Ectodermal cell (in vitro differentiated cells): ENCODE results near the gene MCRIP2.

Experiments used
- H3K27ac ChIP-seq: 2 replicates; pipeline ENCODE4 v1.7.0; 2013; ENCODE audit warnings: mild to moderate bottlenecking, low read depth, low read length; ENCODE audit not compliant: insufficient read depth, poor library complexity, severe bottlenecking
- H3K27me3 ChIP-seq: 2 replicates; pipeline ENCODE4 v1.7.0; 2013; ENCODE audit warnings: mild to moderate bottlenecking, low read length; ENCODE audit not compliant: insufficient read depth, control insufficient read depth, poor library complexity, severe bottlenecking
- H3K36me3 ChIP-seq: one replicate; pipeline ENCODE4 v1.7.0; 2013; ENCODE audit warnings: low read length; ENCODE audit not compliant: control insufficient read depth, insufficient read depth
- H3K4me1 ChIP-seq: one replicate; pipeline ENCODE4 v1.7.0; 2013; ENCODE audit warnings: low read length; ENCODE audit not compliant: control insufficient read depth, insufficient read depth
- H3K4me3 ChIP-seq: 2 replicates; pipeline ENCODE4 v1.7.0; 2013; ENCODE audit warnings: low read depth, low read length, control low read depth; ENCODE audit not compliant: insufficient read depth
- H3K9me3 ChIP-seq: 2 replicates; pipeline ENCODE4 v1.7.0; 2013; ENCODE audit warnings: mild to moderate bottlenecking, low read length, moderate library complexity; ENCODE audit not compliant: control insufficient read depth
- WGBS, 2 experiments: methylation state at CpG; one replicate each; pipeline ENCODE4 v1.1.7; 2013; ENCODE audit warnings: missing lambda C conversion rate in 2 of 2; 5-methylcytosine and 5-hydroxymethylcytosine counted together

The MCRIP2 gene

DNA sequence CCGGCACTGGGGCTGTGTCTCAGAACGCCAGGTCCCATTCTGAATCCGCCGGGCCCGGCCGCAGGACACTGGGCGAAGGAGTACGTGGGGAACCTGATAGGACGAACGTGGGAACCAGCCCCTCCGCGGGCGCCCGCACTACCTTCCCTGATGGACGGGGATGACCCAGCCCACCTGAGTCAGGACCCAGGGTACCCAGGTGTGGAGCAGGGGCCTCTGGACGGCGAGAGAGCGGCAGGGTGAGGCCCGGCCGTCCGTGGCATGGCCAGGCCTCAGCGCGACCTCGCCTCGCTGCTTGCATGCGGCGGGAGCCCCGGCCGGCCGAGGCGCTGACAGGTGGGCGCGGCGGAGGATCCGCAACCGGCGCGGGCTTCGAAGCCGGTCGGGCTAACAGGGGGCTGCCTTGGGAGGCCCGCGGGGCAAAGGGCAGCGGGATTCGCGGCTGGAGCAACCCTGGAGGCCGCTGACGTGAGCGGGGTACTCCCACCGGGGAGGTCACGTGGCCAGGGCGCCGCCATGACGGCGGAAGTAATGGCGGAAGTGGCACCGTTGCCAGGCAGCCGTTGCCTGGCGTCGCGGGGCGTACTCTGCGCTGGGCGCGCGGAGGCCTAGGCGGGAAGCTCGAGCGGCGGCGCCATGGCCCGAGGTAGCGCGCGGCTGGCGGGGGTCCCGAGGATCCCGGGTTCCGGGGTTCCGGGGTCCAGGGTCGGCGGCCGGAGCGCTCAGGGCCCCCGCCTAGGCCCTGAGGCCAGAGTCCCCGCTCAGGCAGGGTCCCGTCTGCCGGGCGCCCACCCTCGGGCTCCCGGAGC lies 7.4 kb downstream of the MCRIP2 start, which contains the start of gene WDR90:
Gene WDR90, plus strand, starts transcription at position 585 of the 809 bp plus-strand sequence. Its CDS starts 52 bp downstream, at position 637.
- 2 to 3% methylated on average over 91 of the region's 91 CpGs for WGBS, 2 experiments
- Histone ChIP-seq H3K9me3 (no peaks in the 10 kb centered on the region), H3K36me3 (no peaks in the 10 kb centered on the region), H3K27me3 (peaks cover 3% of the 10 kb centered on the region), H3K27ac (no peak within 1 kb of the TSS), H3K4me1 (no peaks in the 10 kb centered on the region), H3K4me3 (peak within 1 kb of the TSS; percentile 70)

DNA sequence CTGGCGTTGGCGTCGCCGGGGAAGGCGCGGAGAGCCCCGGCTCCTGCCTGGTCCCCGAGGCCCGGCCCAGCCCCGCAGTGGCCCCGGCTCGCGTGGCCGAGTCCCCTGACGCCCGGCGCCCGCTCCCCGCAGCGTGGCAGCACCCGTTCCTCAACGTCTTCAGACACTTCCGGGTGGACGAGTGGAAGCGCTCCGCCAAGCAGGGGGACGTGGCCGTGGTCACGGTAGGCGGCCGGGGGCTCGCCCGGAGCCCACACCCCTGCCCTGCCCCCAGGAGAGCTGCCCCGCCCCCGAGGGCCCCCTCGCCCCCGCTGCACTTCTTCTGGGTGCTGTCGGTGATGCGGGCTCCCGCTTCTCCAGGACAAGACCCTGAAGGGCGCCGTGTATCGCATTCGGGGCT lies 8.0 kb downstream of the MCRIP2 start:
- 10 to 11% methylated on average over 44 of the region's 44 CpGs for WGBS, 2 experiments
- Histone ChIP-seq H3K36me3 (peaks cover under 1% of the 10 kb centered on the region), H3K27ac (no peak overlapping the region)

DNA sequence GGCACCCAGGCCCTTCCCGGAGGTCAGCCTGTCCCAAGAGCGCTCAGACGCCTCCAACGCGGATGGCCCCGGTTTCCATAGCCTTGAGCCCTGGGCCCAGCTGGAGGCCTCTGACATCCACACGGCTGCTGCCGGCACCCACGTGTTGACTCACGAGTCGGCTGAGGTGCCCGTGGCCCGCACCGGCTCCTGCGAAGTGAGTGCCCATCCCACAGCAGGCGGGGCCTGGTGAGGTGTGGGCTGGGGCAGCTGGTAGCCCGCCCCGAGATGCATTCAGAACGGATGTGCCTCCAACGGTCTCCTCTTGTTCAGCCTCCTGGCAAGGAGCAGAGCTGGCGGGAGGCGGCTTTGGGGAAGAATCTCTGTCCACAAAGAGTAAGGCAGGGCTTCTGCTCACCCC lies 10.2 kb downstream of the MCRIP2 start:
- no peak overlapping the region for H3K4me3 ChIP-seq
- H3K27me3 ChIP-seq = no peaks in the 10 kb centered on the region
- H3K9me3 ChIP-seq = no peaks in the 10 kb centered on the region
- H3K27ac ChIP-seq = no peak overlapping the region
- H3K4me1 ChIP-seq = no peaks in the 10 kb centered on the region
- WGBS, 2 experiments = 95% methylated on average over 22 of the region's 22 CpGs
- peaks cover 4% of the 10 kb centered on the region for H3K36me3 ChIP-seq

More for the DNA sequence above, 8.0 kb downstream of the MCRIP2 start:
- Histone ChIP-seq H3K4me1 (no peaks in the 10 kb centered on the region), H3K27me3 (no peaks in the 10 kb centered on the region), H3K9me3 (no peaks in the 10 kb centered on the region), H3K4me3 (peak overlapping the region; percentile 70)

DNA sequence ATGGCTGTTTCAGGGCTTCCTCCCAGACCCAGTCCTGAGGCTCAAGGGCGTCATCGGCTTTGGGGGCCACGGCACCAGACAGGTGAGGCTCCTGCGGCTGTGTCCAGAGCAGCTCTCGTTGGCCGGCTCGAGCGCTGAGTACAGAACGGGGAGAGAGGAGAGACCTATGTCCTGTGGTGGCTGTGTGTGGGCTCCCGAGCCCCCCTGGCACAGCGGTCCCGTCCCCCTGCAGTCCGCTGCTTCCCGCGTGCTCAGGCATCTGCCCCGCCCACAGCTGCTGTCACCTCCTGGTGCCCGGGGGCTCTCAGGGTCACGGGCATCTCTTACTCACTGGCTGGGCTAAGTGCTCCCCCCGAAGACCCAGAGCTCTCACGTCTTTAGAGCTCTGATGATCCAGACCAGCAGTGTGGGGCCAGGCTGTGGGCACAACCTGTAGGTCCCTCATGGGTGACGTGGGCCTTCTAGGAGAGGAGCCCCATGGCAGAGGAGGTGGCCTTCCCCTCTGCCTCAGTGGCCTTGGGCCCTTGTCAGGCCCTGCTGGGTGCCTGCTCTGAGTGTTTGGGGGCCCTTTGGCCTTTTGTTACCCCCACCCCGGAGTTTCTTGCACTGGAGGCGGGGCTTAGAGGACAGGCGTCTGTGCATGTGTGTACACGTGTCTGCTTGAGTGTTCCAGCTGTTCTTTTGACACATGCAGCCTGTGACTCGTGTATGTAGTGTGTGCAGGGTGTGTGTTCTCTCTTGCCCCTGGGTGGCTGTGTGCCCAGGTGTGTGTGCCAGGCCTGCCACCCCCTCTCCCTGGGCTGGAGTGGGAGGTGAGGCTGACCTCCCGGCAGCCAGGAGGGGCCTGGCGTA lies 11.1 kb downstream of the MCRIP2 start:
- H3K4me1 ChIP-seq = no peaks in the 10 kb centered on the region
- H3K27me3 ChIP-seq = no peaks in the 10 kb centered on the region
- no peaks in the 10 kb centered on the region for H3K9me3 ChIP-seq
- no peak overlapping the region for H3K4me3 ChIP-seq
- no peak overlapping the region for H3K27ac ChIP-seq
- 93 to 95% methylated on average over 28 of the region's 28 CpGs for WGBS, 2 experiments
- H3K36me3 ChIP-seq = peaks cover 4% of the 10 kb centered on the region

DNA sequence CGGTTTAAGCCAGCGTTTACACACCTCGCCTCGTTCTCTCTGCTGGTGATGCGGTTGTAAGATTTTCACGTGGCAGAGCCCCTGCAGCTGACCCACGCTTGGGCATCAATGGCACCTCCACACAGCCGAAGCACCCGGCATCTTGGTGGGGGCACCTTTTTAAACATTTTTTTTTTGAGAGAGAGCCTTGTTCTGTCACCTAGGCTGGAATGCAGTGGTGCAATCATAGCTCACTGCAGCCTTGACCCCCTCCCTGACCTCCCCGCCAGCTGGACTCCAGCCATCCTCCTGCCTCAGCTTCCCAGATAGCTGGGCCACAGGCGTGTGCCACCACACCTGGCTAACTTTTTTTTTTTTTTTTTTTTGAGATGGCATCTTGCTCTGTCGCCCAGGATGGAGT lies 12.4 kb downstream of the MCRIP2 start:
- no peaks in the 10 kb centered on the region for H3K27me3 ChIP-seq
- no peaks in the 10 kb centered on the region for H3K4me1 ChIP-seq
- WGBS, 2 experiments = 92 to 96% methylated on average over 12 of the region's 12 CpGs
- H3K36me3 ChIP-seq = peaks cover 4% of the 10 kb centered on the region
- H3K9me3 ChIP-seq = no peaks in the 10 kb centered on the region
- H3K27ac ChIP-seq = no peak overlapping the region
- H3K4me3 ChIP-seq = no peak overlapping the region

DNA sequence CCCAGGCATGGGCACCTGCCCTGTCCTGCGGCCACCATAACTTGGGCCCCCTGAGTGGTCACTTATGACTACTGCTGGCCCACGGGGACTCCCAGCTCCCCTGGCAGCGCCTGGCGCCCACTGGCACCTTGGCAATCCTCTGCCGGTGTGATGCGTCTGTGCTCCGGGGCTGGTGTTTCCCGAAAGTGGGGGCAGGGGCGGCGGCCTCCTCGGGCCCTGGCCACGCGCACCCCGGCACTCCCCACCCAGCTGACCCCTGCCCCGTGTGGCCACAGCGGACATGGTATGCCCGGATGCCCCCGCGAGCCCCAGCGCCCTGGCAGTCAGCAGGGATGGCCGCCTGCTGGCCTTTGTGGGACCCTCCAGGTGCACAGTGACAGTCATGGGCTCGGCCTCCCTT lies 15.9 kb downstream of the MCRIP2 start:
- 94 to 95% methylated on average over 22 of the region's 22 CpGs for WGBS, 2 experiments
- no peak overlapping the region for H3K4me3 ChIP-seq
- no peaks in the 10 kb centered on the region for H3K9me3 ChIP-seq
- H3K27me3 ChIP-seq = no peaks in the 10 kb centered on the region
- H3K36me3 ChIP-seq = peaks cover 4% of the 10 kb centered on the region
- H3K27ac ChIP-seq = no peak overlapping the region
- H3K4me1 ChIP-seq = peaks cover 6% of the 10 kb centered on the region

DNA sequence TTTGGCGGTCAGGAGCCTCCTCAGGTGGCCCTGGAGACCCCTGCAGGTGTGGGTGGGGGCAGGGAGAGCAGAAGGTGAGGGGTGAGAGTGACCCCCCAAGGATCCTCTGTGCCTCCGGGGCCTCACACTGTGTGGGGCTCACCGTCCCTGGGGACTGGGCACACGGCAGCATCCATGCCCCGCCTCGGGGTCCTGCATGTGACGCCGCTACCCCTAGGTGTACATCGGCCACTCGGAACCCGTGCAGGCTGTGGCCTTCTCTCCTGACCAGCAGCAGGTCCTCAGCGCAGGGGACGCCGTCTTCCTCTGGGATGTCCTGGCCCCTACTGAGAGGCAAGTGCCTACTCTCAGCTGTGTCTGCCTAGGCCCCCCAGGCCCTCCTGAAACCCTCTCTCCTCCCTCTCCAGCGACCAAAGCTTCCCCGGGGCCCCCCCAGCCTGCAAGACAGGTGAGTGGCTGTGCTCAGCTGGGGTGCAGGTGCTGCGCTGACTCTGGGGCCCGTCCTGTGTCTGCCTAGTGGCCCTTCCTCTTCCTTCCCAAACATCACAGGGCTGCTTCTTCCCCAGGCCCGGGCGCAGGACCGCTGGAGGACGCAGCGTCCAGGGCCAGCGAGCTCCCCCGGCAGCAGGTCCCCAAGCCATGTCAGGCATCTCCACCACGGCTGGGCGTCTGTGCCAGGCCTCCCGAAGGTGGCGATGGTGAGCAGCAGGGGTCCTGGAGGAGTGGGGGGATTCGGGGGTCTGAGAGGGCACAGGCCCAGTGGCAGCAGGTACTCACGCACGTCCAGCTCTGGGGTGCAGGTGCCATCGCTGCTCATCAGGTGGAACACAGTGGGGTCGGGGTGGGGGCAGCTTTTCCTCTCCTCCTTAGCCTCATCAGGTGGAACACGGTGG lies 17.3 kb downstream of the MCRIP2 start:
- H3K27me3 ChIP-seq = no peaks in the 10 kb centered on the region
- H3K9me3 ChIP-seq = no peaks in the 10 kb centered on the region
- H3K4me3 ChIP-seq = no peak overlapping the region
- H3K36me3 ChIP-seq = peaks cover 4% of the 10 kb centered on the region
- no peak overlapping the region for H3K27ac ChIP-seq
- 93 to 94% methylated on average over 35 of the region's 35 CpGs for WGBS, 2 experiments
- peaks cover 6% of the 10 kb centered on the region for H3K4me1 ChIP-seq

DNA sequence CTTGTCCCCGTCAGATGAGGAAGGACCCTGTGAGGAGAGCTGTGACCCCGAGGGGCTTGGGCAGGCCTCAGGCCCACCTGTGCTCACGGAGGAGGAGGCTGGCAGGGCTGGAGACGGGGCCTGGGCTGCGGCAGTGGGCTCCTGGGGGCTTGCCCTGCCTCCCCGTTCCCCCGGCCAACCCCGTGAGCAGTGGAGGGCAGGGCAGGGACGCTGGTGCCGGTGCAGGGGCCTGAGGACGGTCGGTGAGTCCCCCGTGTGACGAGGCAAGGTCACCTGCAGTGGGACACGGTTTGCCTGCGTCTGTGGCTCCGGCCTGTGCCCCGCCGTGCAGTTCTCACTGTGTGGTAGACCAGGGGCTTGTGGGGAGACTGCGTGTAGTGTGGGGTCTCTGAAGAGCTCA lies 18.0 kb downstream of the MCRIP2 start:
- WGBS, 2 experiments = 90 to 92% methylated on average over 20 of the region's 20 CpGs
- H3K27ac ChIP-seq = no peak overlapping the region
- H3K36me3 ChIP-seq = peaks cover 4% of the 10 kb centered on the region
- H3K4me1 ChIP-seq = peaks cover 6% of the 10 kb centered on the region
- H3K27me3 ChIP-seq = no peaks in the 10 kb centered on the region
- H3K4me3 ChIP-seq = no peak overlapping the region
- H3K9me3 ChIP-seq = no peaks in the 10 kb centered on the region

DNA sequence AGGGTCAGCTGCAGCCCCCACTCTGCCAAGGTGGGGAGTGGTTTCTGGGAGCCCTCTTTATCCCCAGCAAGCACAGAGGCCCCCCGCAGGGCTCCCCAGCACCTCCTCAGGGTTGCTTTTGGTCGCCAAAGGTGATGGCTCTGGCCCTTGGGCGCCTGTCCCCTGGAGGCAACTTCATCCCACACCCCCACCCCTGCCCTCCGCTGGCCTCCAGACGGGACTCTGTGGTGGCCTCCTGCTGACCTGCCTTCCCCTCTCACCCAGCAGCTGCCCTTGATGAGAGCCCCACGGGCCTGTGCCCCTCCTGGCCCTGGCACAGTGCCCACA lies 18.5 kb downstream of the MCRIP2 start:
- Histone ChIP-seq H3K4me1 (peaks cover 6% of the 10 kb centered on the region), H3K27me3 (no peaks in the 10 kb centered on the region), H3K9me3 (no peaks in the 10 kb centered on the region), H3K36me3 (no peaks in the 10 kb centered on the region), H3K27ac (no peak overlapping the region), H3K4me3 (no peak overlapping the region)
- WGBS, 2 experiments = 84 to 87% methylated on average over 6 of the region's 6 CpGs
